SK-N-SH (cell line): ENCODE results near the gene CHMP2B. TPM values are rescaled to one million over a fixed set of nuclear protein-coding genes. Genes with fewer than 3 reads are reported as not detected.

Experiments used
- CTCF ChIA-PET: fragments of 300-600, 350-600 bp; formaldehyde crosslinking; extraction: SDS; loops from one replicate; lab custom pipeline; 2021; lab: Yijun Ruan, JAX
- POLR2A ChIA-PET: fragments of 350-600 bp; sonication (Branson Sonifier 250); formaldehyde crosslinking; extraction: SDS; loops from one replicate; lab custom pipeline; 2020; ENCODE audit warnings: antibody characterized with exemption, inconsistent platforms; lab: Yijun Ruan, JAX
- DNase-seq: peaks from one replicate; pipeline ENCODE4 v3.0.0; 2012
- H2AFZ ChIP-seq: fragments of 200-600 bp; sonication (generic); 2 replicates; pipeline ENCODE4 v1.8.1; 2016; ENCODE audit warnings: antibody characterized with exemption, mild to moderate bottlenecking, low read depth
- H3F3A ChIP-seq: fragments of 200-600 bp; sonication (generic); replicated peaks from 2 replicates; pipeline ENCODE3; 2016; ENCODE audit warnings: antibody characterized with exemption, mild to moderate bottlenecking; ENCODE audit not compliant: insufficient read depth
- H3K27ac ChIP-seq, 2 experiments: fragments of 200-500 bp in 1 of 2; fragments of 200-600 bp in 1 of 2; sonication (Bioruptor generic) in 1 of 2; sonication (generic), shearing (Covaris generic) in 1 of 2; 2 replicates each; pipeline versions ENCODE4 v1.5.1 to v1.6.1; 2014 to 2016; ENCODE audit warnings: low read depth in 2 of 2, inconsistent platforms in 1 of 2, low read length in 1 of 2, mild to moderate bottlenecking in 1 of 2, mixed read lengths in 1 of 2
- H3K27me3 ChIP-seq: fragments of 200-600 bp; sonication (generic), shearing (Covaris generic); 2 replicates; pipeline ENCODE4 v1.6.1; 2016; ENCODE audit warnings: mixed run types; ENCODE audit not compliant: insufficient read depth
- H3K36me3 ChIP-seq, 2 experiments: fragments of 200-500 bp in 1 of 2; fragments of 200-600 bp in 1 of 2; sonication (Bioruptor generic) in 1 of 2; sonication (generic) in 1 of 2; replicated peaks in 1 of 2; 2 replicates each; pipeline versions ENCODE3 to v1.5.1; 2014 to 2016; ENCODE audit warnings: low read length in 1 of 2, mild to moderate bottlenecking in 1 of 2; ENCODE audit not compliant: insufficient read depth in 2 of 2, control insufficient read depth in 1 of 2
- H3K4me1 ChIP-seq, 2 experiments: fragments of 200-500 bp in 1 of 2; fragments of 200-600 bp in 1 of 2; sonication (Bioruptor generic) in 1 of 2; sonication (generic), shearing (Covaris generic) in 1 of 2; 2 replicates each; pipeline versions ENCODE4 v1.5.1 to v1.6.1; 2014 to 2016; ENCODE audit warnings: low read depth in 1 of 2, low read length in 1 of 2, mixed run types in 1 of 2; ENCODE audit not compliant: insufficient read depth in 2 of 2, control insufficient read depth in 1 of 2
- H3K4me2 ChIP-seq: fragments of 200-600 bp; sonication (generic), shearing (Covaris generic); 2 replicates; pipeline ENCODE4 v1.6.1; 2017; ENCODE audit warnings: mixed run types
- H3K4me3 ChIP-seq, 2 experiments: fragments of 200-500 bp in 1 of 2; fragments of 200-600 bp in 1 of 2; sonication (Bioruptor generic) in 1 of 2; sonication (generic), shearing (Covaris generic) in 1 of 2; 2 replicates each; pipeline versions ENCODE4 v1.5.1 to v1.8.1; 2014 to 2016; ENCODE audit warnings: low read depth in 2 of 2, inconsistent platforms in 1 of 2, low read length in 1 of 2, mild to moderate bottlenecking in 1 of 2, mixed read lengths in 1 of 2, moderate library complexity in 1 of 2
- H3K79me2 ChIP-seq: fragments of 200-600 bp; sonication (generic); 2 replicates; pipeline ENCODE4 v1.8.1; 2017; ENCODE audit warnings: mild to moderate bottlenecking; ENCODE audit not compliant: insufficient read depth
- H3K9ac ChIP-seq: fragments of 200-600 bp; sonication (generic); 2 replicates; pipeline ENCODE4 v1.6.1; 2017; ENCODE audit warnings: mixed run types
- H3K9me2 ChIP-seq: fragments of 200-600 bp; sonication (generic); 2 replicates; pipeline ENCODE4 v1.6.1; 2017; ENCODE audit warnings: mixed run types
- H3K9me3 ChIP-seq: fragments of 200-600 bp; sonication (generic); 2 replicates; pipeline ENCODE4 v1.6.1; 2017; ENCODE audit warnings: mixed run types, mild to moderate bottlenecking, moderate library complexity
- H4K20me1 ChIP-seq: fragments of 200-600 bp; sonication (generic); 2 replicates; pipeline ENCODE4 v1.6.1; 2017; ENCODE audit warnings: mild to moderate bottlenecking, mixed run types; ENCODE audit not compliant: insufficient read depth
- FOSL2 ChIP-seq: IDR thresholded peaks from 2 replicates; pipeline ENCODE4 v1.4.0; 2012; ENCODE audit warnings: low read depth, mild to moderate bottlenecking, moderate library complexity, borderline replicate concordance
- GABPA ChIP-seq: IDR thresholded peaks from 2 replicates; pipeline ENCODE4 v1.4.0; 2012; ENCODE audit warnings: low read depth, mild to moderate bottlenecking
- GATA2 ChIP-seq: sonication (generic); formaldehyde crosslinking; IDR thresholded peaks from 2 replicates; pipeline ENCODE4 v1.5.0; 2020; ENCODE audit warnings: mild to moderate bottlenecking, missing genetic modification reagents
- MAX ChIP-seq: IDR thresholded peaks from 2 replicates; pipeline ENCODE4 v1.4.0; 2012; ENCODE audit warnings: low read depth
- TCF12 ChIP-seq: IDR thresholded peaks from 2 replicates; pipeline ENCODE4 v1.4.0; 2012
- TEAD4 ChIP-seq: IDR thresholded peaks from 2 replicates; pipeline ENCODE4 v1.4.0; 2012; ENCODE audit warnings: mild to moderate bottlenecking, borderline replicate concordance; ENCODE audit not compliant: insufficient read depth
- WGBS: methylation state at CpG from one replicate; pipeline ENCODE4 v1.1.6; 2017; ENCODE audit warnings: low lambda C conversion rate; 5-methylcytosine and 5-hydroxymethylcytosine counted together
- polyA plus RNA-seq, 3 experiments: library from polyadenylated mRNA; depleted of rRNA; stranded (reverse); fragments of >200 nt; gene quantifications; 2 replicates each; pipeline ENCODE4 v1.2.3, GENCODE V29; 2012
- TF ChIP-seq, protein P1 (sequence below): fragments of 150-350 bp; IDR thresholded peaks from 2 replicates; pipeline ENCODE4 v1.6.1; 2017; ENCODE audit warnings: antibody characterized with exemption, low read length, low read depth, borderline replicate concordance
- TF ChIP-seq, protein P2 (sequence below): IDR thresholded peaks from 2 replicates; pipeline ENCODE4 v1.4.0; 2012; ENCODE audit warnings: low read depth, borderline replicate concordance

CHMP2B gene
- polyA plus RNA-seq, 1 of the 3 experiments (the other 2 are of a cell fraction), result 8.5 TPM

DNA sequence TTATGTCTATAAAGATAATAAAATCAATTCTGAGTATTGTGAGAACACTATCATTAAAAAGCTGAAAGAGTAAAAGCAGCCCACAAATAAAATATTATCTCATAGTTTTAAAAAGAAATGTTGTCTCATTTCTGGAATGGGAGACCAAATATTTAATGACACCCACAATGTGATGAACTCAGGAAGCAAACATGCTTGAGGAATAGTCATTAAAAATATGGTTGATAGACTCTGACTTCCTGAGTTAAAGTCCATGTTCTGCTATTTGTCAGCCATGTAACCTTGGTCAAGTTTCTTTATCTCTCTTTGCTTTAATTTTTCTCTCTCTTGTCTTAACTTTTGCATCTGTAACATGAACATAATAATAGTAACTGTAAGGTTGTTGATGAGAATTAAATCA is 35.5 kb upstream of the CHMP2B start:
- no peak for TF ChIP-seq GABPA
- TF ChIP-seq TCF12, result no peak
- TF ChIP-seq, all 33 proteins: peak for 0
- POLR2A ChIA-PET, result no interaction called here
- H3K9me2 ChIP-seq, result no peaks in the 10 kb centered on the region
- H3K9me3 ChIP-seq, result no peaks in the 10 kb centered on the region
- no peaks in the 10 kb centered on the region for H3F3A ChIP-seq
- H3K27me3 ChIP-seq, result no peaks in the 10 kb centered on the region
- no peaks in the 10 kb centered on the region for H3K36me3 ChIP-seq
- DNase-seq, result no peak
- no peak overlapping the region for H2AFZ ChIP-seq
- H3K9ac ChIP-seq, result no peak overlapping the region
- H3K27ac ChIP-seq, result no peak overlapping the region
- CTCF ChIA-PET, result interaction anchor here (1.7 kb wide), 1 partner anchor 24 kb away, joined by 7 read pairs; no protein-coding TSS in a partner anchor
- no peak overlapping the region for H3K4me2 ChIP-seq
- no peak overlapping the region for H3K4me3 ChIP-seq
- H3K79me2 ChIP-seq, result no peaks in the 10 kb centered on the region
- H4K20me1 ChIP-seq, result no peaks in the 10 kb centered on the region
- H3K4me1 ChIP-seq, result no peaks in the 10 kb centered on the region

DNA sequence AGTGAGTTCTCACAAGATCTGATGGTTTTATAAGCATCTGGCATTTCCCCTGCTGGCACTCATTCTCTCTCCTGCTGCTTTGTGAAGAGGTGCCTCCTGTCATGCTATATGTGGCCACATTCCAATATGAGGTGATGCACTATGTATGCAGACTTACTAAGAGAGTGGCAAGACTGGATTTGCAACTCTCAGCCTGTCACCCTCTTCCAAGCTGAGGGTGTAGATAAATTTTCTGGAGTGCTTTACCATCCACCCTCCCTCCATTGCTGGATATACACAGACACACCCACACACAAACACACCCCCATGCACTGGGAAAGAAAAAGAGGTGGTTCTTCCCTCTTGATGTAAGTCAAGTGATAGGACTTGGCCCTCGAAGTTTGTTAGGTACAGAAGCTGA is 30.2 kb upstream of the CHMP2B start:
- H3K79me2 ChIP-seq, result no peaks in the 10 kb centered on the region
- H3K4me1 ChIP-seq, result no peaks in the 10 kb centered on the region; a peak in 1 of 4 replicates
- H3K9me2 ChIP-seq, result no peaks in the 10 kb centered on the region
- no peaks in the 10 kb centered on the region for H4K20me1 ChIP-seq
- no peak overlapping the region for H3K4me2 ChIP-seq
- H3K27ac ChIP-seq, result no peak overlapping the region
- no peak overlapping the region for H2AFZ ChIP-seq
- ChIA-PET POLR2A (no interaction called here), CTCF (no interaction called here)
- H3K4me3 ChIP-seq, result no peak overlapping the region
- H3K9ac ChIP-seq, result no peak overlapping the region
- H3K9me3 ChIP-seq, result no peaks in the 10 kb centered on the region
- WGBS, result 0% methylated on average over 1 of the region's 1 CpG
- H3F3A ChIP-seq, result no peaks in the 10 kb centered on the region
- TF ChIP-seq GATA2 (CRISPR knock-in tag), result no peak
- no peak for DNase-seq
- H3K27me3 ChIP-seq, result no peaks in the 10 kb centered on the region; the same call in 1 of the 2 replicates
- H3K36me3 ChIP-seq, result no peaks in the 10 kb centered on the region

DNA sequence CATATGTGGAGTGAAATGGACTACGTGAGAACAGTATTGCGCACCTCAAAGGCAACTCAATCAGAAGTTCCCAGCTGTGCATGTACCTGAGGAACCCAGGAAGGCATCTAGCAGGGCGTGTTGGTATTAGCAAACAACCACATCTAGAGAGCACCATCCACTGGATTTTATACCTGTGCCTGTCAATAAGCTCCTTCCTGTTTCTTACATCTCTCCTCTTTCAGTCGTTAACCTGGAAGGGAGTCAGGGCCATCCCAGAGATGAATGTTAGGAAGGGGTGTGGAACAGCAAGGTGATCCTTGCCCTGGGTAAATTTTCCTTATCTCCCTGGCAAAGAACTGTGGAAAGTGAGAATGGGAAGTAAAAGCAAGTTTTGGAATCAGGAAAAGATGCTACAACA is 29.6 kb upstream of the CHMP2B start:
- no peak for DNase-seq
- H3K27ac ChIP-seq, result no peak overlapping the region
- no peak overlapping the region for H2AFZ ChIP-seq
- H3K79me2 ChIP-seq, result no peaks in the 10 kb centered on the region
- H3K9ac ChIP-seq, result no peak overlapping the region
- no peak overlapping the region for H3K4me3 ChIP-seq
- TF ChIP-seq FOSL2 (no peak), TEAD4 (no peak), MAX (no peak)
- TF ChIP-seq, protein P1, sequence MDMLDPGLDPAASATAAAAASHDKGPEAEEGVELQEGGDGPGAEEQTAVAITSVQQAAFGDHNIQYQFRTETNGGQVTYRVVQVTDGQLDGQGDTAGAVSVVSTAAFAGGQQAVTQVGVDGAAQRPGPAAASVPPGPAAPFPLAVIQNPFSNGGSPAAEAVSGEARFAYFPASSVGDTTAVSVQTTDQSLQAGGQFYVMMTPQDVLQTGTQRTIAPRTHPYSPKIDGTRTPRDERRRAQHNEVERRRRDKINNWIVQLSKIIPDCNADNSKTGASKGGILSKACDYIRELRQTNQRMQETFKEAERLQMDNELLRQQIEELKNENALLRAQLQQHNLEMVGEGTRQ, result no peak
- TF ChIP-seq, protein P2, sequence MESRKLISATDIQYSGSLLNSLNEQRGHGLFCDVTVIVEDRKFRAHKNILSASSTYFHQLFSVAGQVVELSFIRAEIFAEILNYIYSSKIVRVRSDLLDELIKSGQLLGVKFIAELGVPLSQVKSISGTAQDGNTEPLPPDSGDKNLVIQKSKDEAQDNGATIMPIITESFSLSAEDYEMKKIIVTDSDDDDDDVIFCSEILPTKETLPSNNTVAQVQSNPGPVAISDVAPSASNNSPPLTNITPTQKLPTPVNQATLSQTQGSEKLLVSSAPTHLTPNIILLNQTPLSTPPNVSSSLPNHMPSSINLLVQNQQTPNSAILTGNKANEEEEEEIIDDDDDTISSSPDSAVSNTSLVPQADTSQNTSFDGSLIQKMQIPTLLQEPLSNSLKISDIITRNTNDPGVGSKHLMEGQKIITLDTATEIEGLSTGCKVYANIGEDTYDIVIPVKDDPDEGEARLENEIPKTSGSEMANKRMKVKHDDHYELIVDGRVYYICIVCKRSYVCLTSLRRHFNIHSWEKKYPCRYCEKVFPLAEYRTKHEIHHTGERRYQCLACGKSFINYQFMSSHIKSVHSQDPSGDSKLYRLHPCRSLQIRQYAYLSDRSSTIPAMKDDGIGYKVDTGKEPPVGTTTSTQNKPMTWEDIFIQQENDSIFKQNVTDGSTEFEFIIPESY, result no peak
- no peaks in the 10 kb centered on the region; the same call in 1 of the 2 replicates for H3K27me3 ChIP-seq
- H3F3A ChIP-seq, result no peaks in the 10 kb centered on the region
- POLR2A ChIA-PET, result no interaction called here
- WGBS, result 20% methylated on average over 4 of the region's 4 CpGs
- no peak overlapping the region for H3K4me2 ChIP-seq
- H3K36me3 ChIP-seq, result no peaks in the 10 kb centered on the region
- H3K4me1 ChIP-seq, result no peaks in the 10 kb centered on the region; a peak in 1 of 4 replicates
- no peaks in the 10 kb centered on the region for H3K9me3 ChIP-seq
- H4K20me1 ChIP-seq, result no peaks in the 10 kb centered on the region
- CTCF ChIA-PET, result interaction anchor here (0.7 kb wide), 1 partner anchor 152 kb away, joined by 4 read pairs; no protein-coding TSS in a partner anchor
- H3K9me2 ChIP-seq, result no peaks in the 10 kb centered on the region
